C4-2B (cell line): ENCODE measurements around the gene CORO2B.

Experiments used
- H3K27ac ChIP-seq: fragments of 450-650 bp; 2 replicates; pipeline ENCODE4 v1.5.1; 2017
- ZFX ChIP-seq: fragments of 450-650 bp; IDR thresholded peaks from 2 replicates; pipeline ENCODE4 v1.6.1; 2017
- TF ChIP-seq, protein P1 (sequence below): fragments of 450-650 bp; conservative IDR thresholded peaks from 2 replicates; pipeline ENCODE4 v1.5.1; 2017; ENCODE audit warnings: mild to moderate bottlenecking

Gene CORO2B

DNA sequence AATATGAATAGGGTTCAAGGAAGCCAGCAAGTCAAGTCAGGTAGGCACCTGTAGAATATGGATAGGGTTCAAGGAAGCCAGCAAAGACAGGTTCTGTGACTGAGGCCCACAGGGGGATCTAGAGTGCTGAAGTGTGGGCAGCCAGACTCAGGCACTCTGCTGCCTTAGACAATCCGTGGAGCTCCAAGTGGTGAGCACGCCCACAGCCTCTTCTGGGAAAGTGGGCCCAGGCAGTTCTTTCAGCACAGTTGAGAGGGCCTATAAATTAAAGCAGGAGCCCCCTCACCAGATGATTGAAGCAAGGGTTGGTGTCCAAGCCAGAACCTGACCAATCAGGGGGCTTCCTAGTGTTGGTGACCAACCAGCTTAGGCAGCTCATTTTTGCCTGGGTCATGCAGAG is 190.9 kb downstream of the CORO2B start:
- H3K27ac ChIP-seq = no peak overlapping the region
- TF ChIP-seq ZFX = no peak
- TF ChIP-seq, protein P1, sequence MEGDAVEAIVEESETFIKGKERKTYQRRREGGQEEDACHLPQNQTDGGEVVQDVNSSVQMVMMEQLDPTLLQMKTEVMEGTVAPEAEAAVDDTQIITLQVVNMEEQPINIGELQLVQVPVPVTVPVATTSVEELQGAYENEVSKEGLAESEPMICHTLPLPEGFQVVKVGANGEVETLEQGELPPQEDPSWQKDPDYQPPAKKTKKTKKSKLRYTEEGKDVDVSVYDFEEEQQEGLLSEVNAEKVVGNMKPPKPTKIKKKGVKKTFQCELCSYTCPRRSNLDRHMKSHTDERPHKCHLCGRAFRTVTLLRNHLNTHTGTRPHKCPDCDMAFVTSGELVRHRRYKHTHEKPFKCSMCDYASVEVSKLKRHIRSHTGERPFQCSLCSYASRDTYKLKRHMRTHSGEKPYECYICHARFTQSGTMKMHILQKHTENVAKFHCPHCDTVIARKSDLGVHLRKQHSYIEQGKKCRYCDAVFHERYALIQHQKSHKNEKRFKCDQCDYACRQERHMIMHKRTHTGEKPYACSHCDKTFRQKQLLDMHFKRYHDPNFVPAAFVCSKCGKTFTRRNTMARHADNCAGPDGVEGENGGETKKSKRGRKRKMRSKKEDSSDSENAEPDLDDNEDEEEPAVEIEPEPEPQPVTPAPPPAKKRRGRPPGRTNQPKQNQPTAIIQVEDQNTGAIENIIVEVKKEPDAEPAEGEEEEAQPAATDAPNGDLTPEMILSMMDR = no peak

DNA sequence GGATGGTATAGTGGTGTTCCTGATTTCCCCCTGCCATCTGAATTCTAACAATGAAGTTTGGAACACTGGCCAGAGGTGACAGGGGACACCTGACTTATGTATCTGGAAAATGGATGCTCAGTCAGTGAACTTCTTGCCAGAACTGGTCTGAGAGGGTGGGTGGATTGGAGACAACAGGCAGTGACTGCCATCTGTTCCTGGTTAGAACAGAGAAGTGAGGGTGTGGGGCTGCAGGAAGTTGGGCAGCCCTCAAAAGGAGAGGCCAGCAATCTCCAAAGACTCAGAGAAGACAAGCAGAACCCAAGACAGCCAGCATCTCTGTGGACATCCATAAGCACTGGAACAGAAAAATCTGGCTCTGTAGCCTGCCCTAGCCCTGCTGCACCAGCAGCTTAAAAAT is 191.4 kb downstream of the CORO2B start:
- H3K27ac ChIP-seq = no peak overlapping the region
- TF ChIP-seq ZFX = no peak
- TF ChIP-seq, protein P1 = no peak

DNA sequence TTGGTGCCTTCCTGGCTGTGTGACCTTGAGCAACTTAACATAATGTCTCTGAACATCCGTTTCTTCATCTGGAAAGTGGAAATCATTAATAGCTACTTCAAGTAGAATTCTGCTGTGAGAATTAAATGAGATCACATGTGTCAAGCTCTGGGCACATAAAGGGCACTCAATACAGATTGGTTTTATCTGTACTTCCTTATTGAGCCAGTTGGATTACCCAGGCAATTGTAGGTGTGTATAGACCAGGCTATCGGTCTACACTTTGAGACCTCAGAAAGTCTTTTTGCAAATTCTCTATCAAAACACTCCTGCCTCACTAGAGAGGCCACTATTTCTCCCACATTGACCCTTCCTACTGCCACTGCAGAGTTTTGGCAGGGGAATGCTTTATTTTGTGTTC is 194.2 kb downstream of the CORO2B start:
- TF ChIP-seq, protein P1 = no peak
- TF ChIP-seq ZFX = no peak
- H3K27ac ChIP-seq = no peak overlapping the region

DNA sequence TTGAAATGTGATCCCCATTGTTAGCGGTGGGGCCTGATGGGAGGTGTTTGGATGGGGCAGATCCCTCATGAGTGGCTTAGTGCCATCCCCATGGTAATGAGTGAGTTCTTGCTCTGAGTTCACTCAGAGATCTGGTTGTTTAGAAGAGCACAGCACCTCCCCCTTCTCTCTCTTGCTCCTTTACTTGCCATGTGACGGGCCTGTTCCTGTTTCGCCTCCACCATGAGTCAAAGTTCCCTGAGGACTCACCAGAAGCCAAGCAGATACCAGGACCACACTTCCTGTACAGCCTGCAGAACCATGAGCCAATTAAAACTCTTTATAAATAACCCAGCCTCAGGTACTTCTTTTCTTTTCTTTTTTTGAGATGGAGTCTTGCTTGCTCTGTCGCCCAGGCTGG is 195.3 kb downstream of the CORO2B start:
- no peak overlapping the region for H3K27ac ChIP-seq
- TF ChIP-seq ZFX = no peak
- TF ChIP-seq, protein P1 = no peak

DNA sequence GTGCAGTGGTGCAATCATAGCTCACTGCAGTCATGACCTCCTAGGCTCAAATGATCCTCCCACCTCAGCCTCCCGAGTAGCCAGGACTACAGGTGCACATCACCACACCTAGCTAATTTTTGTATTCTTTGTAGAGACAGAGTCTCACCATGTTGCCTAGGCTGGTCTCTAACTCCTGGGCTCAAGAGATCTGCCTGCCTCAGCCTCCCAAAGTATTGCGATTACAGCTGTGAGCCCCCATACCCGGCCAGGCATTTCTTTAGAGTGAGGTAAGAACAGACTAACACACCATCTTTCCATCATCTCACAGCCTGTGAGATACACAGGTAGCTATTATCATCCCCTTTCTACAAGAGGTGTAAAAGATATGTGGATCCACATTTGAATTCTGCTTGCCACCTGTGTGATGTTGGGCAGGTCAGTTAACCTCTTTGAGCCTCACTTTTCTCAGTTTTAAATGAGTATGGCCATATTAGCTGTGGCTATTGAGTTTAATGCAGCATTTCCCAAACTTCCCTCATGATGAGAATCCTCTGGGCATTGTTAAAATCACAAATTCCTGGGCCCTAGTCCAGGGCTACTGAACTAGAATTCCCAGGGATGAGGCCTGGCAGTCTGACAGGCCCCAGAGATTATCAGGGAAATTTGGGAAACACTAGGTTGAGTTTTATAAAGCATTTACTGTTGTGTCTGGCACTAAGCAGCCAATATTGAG is 195.9 kb downstream of the CORO2B start:
- TF ChIP-seq, protein P1 = no peak
- no peak for TF ChIP-seq ZFX
- H3K27ac ChIP-seq = no peak overlapping the region

DNA sequence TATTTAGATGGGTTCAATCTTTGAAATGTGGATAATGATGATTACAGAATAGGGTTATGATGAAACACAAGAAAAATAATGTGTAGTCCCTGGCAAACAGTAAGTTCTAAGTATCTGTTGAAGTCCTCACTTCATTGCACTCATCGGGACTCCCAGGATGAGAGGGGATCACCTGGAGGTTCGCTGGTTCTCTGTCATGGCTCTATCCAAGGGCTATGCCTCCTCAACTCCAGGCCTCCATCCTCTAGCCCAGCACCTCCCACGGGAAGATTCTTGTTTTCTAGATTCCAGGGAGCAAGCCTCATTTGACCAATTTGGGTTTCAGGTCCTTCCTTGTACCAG is 196.4 kb downstream of the CORO2B start:
- TF ChIP-seq ZFX = no peak
- TF ChIP-seq, protein P1 = no peak
- no peak overlapping the region for H3K27ac ChIP-seq

DNA sequence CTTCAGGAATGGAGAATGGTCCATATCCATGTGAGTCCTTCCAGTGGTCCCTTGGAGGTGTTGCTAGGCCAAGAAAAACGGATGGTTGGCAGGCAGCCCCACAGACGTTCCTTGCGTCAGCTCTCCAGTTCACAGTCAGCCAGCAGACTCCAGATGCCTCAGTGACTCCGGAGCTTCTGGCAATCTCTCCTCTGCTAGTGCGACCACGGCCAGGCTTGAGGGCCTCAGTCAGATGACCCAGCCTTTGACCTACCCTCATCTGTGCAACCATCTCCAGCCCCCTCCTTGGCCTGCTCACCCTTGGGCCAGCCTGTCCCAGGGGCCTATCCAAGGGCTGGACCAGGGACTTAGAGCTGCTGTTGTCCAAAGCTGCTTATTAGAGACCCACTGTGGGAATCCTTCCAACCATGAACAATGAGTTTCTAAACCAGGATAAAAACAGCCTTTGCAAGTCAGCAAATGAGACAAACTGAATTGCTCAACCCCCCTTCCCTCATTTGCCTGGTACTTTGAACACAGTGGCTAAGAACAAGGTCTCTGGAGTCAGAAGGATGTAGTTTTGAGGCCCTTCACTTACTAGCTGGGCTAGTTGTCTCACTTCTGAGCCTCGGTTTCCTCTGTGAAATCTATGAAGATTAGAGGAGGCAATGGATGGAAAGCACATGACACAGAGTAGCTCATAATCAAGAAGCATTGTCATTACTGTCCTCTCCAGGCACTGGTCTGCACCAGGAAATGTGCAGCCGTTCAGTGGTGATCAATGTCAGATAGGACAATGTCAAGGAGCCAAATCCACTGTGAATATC is 197.1 kb downstream of the CORO2B start:
- no peak overlapping the region for H3K27ac ChIP-seq
- TF ChIP-seq, protein P1 = no peak
- no peak for TF ChIP-seq ZFX
